Panc1 (cell line): ENCODE data around the gene NPR2.

Source experiments
- POLR2AphosphoS5 ChIP-seq: IDR thresholded peaks from 2 replicates; pipeline ENCODE4 v1.6.1; 2012; ENCODE audit warnings: mild to moderate bottlenecking, low read depth, low read length, moderate library complexity
- SIN3A ChIP-seq: IDR thresholded peaks from 2 replicates; pipeline ENCODE4 v1.6.1; 2012; ENCODE audit warnings: low read depth, mild to moderate bottlenecking, low read length, moderate library complexity, borderline replicate concordance; ENCODE audit not compliant: insufficient read depth
- TCF7L2 ChIP-seq: IDR thresholded peaks from 2 replicates; pipeline ENCODE4 v1.6.1; 2011; ENCODE audit warnings: mild to moderate bottlenecking, low read depth, low read length, inconsistent platforms
- TF ChIP-seq, protein P1 (sequence below): fragments of 450-650 bp; IDR thresholded peaks from 2 replicates; pipeline ENCODE4 v1.5.1; 2017; ENCODE audit warnings: mild to moderate bottlenecking
- TF ChIP-seq, protein P2 (sequence below), 2 experiments: IDR thresholded peaks; 2 replicates each; pipeline ENCODE4 v1.6.1; 2011 to 2012; ENCODE audit warnings: low read depth in 2 of 2, control low read depth in 1 of 2, low read length in 1 of 2, mild to moderate bottlenecking in 1 of 2, moderate library complexity in 1 of 2; ENCODE audit not compliant: insufficient read depth in 1 of 2

DNA sequence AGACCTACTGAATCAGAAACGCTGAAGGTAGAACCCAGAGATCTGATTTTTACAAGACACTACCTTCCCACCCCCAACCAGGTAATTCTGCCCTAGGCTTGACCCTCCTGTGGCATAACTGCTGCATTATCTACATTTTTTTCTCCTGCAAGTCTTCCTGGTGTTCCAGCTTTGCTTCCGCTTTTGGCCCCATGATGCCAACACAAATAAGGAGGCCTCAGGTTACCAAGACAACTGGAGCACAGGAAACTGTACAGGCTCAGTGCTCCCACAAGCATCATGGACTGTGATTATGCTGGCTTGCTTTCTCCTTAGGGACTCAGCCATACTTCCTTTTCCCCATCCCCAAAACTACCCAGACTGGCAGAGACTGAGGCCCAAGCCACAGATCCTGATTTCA, 30.7 kb upstream of the NPR2 start:
- TF ChIP-seq POLR2AphosphoS5, result no peak
- TF ChIP-seq, protein P1, sequence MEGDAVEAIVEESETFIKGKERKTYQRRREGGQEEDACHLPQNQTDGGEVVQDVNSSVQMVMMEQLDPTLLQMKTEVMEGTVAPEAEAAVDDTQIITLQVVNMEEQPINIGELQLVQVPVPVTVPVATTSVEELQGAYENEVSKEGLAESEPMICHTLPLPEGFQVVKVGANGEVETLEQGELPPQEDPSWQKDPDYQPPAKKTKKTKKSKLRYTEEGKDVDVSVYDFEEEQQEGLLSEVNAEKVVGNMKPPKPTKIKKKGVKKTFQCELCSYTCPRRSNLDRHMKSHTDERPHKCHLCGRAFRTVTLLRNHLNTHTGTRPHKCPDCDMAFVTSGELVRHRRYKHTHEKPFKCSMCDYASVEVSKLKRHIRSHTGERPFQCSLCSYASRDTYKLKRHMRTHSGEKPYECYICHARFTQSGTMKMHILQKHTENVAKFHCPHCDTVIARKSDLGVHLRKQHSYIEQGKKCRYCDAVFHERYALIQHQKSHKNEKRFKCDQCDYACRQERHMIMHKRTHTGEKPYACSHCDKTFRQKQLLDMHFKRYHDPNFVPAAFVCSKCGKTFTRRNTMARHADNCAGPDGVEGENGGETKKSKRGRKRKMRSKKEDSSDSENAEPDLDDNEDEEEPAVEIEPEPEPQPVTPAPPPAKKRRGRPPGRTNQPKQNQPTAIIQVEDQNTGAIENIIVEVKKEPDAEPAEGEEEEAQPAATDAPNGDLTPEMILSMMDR, result no peak
- no peak for TF ChIP-seq SIN3A
- TF ChIP-seq TCF7L2, result no peak
- TF ChIP-seq, protein P2, sequence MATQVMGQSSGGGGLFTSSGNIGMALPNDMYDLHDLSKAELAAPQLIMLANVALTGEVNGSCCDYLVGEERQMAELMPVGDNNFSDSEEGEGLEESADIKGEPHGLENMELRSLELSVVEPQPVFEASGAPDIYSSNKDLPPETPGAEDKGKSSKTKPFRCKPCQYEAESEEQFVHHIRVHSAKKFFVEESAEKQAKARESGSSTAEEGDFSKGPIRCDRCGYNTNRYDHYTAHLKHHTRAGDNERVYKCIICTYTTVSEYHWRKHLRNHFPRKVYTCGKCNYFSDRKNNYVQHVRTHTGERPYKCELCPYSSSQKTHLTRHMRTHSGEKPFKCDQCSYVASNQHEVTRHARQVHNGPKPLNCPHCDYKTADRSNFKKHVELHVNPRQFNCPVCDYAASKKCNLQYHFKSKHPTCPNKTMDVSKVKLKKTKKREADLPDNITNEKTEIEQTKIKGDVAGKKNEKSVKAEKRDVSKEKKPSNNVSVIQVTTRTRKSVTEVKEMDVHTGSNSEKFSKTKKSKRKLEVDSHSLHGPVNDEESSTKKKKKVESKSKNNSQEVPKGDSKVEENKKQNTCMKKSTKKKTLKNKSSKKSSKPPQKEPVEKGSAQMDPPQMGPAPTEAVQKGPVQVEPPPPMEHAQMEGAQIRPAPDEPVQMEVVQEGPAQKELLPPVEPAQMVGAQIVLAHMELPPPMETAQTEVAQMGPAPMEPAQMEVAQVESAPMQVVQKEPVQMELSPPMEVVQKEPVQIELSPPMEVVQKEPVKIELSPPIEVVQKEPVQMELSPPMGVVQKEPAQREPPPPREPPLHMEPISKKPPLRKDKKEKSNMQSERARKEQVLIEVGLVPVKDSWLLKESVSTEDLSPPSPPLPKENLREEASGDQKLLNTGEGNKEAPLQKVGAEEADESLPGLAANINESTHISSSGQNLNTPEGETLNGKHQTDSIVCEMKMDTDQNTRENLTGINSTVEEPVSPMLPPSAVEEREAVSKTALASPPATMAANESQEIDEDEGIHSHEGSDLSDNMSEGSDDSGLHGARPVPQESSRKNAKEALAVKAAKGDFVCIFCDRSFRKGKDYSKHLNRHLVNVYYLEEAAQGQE (IDR thresholded peaks at IDR 0.05; ENCODE audit: insufficient read depth in 1 of 2, low read depth in 2 of 2, low read length in 1 of 2), result no peak
